HG03060 (cell line): Measurements from ENCODE around the gene BAIAP2L1.

Source experiments
- ATAC-seq: cut with Tn5 transposase; IDR thresholded peaks from one replicate; pipeline ENCODE4 v1.9.1; 2021; ENCODE audit warnings: low read depth, moderate number of reproducible peaks; ENCODE audit not compliant: unreplicated experiment

Gene BAIAP2L1

DNA sequence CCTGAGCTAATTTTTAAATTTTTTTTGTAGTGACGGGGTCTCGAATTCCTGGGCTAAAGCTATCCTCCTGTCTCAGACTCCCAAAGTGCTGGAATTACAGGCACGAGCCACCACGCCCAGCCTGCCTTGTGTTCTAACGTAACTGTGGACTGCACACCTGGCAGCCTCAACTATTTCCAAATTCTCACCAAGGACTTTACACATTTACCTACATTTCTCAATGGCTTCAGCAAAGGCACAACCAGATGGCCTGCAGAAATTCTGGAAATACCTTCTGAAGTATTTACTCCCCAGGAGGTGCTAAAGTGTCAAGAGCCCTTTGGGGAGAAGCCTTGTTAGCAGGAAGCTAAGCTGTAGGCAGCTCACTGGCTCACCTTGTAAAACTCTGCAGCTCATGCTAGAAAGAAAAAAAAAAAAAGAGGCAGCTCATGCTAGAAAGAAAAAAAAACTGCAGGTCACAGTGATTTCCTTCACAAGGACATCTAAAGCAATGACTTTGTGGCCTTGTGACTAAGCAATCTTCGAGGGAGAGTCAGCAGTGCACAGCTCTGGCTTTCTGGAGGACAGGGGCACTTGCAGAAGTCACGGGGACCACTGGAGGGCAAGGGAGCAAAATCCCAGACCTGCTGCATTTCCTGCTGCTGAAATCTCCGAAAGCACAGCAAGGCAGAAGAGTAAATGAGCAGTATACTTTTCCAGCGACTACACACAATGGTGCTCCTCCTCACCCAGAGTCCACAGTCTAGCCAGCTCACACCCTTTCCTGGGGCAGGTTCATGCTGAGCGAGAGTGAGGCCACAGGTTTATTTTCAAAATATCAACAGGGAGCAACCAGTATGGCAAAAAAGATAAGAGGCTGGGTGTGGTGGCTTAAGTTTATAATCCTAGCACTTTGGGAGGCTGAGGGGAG lies 40.4 kb downstream of the BAIAP2L1 start:
- no peak for ATAC-seq

GRCh38 chr7:98359395-98359794 lies 41.5 kb downstream of the BAIAP2L1 start:
- ATAC-seq, result no peak

GRCh38 chr7:98358706-98359105 lies 42.2 kb downstream of the BAIAP2L1 start:
- ATAC-seq, result no peak

DNA sequence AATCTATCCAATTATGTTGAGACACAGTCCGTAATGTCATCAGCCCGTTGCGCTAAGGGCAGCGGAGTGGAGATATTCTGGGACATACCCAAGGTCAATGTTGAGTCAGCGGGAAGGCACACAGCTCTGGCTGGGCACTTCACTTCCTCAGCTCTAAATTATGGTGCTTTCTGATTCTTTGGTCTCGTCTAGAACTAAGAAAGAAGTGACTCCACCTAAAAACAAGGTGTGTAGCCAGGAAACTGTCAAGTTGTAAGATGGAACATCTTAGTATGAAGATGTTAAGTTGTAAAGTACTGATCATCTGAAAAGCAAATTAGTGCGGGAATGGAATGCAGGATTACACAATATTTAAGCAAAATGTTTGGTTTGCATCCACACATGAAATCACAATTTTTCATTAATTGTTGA lies 43.1 kb downstream of the BAIAP2L1 start:
- no peak for ATAC-seq

- ATAC-seq, result no peak
These were observed 45.7 kb downstream of the BAIAP2L1 start for GRCh38 chr7:98355250-98355538.

- no peak for ATAC-seq
These were observed 46.2 kb downstream of the BAIAP2L1 start for GRCh38 chr7:98354511-98355249.

DNA sequence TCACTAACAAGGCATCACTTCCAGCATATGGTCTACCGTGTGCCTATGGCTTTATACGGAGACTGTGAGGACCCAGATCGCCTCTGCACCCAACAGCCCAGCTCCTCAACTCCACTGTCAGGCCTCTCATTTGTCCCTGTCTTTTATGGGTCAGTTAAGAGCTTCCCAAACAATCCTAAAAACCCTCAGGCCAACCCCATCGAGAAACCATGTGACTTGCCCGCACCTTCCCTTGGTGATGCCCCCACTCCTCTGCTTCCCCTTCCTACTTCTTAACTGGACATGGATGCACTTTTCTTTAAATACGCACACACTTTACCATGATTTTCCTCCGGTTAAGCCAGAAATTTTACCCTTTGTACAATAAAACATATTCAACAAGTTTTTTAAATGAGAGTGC lies 46.8 kb downstream of the BAIAP2L1 start:
- ATAC-seq, result no peak

DNA sequence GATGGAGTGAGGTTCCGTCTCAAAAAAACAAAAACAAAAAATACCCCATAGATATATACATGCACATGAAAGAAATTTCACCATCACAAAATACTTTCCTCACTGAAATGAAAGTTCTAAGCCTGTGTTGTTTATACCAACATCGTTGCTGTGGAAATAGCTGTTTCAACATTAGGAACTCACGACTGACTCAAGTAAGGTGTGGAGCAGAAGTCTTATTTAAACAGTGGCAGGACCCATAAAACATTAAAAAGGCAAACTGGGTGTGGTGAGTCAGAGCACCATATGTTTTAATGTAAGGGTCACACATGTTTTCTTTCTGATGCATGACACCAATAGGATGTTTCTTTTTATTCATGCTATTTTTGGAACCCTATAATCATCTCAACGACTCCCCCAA lies 48.3 kb downstream of the BAIAP2L1 start:
- no peak for ATAC-seq

DNA sequence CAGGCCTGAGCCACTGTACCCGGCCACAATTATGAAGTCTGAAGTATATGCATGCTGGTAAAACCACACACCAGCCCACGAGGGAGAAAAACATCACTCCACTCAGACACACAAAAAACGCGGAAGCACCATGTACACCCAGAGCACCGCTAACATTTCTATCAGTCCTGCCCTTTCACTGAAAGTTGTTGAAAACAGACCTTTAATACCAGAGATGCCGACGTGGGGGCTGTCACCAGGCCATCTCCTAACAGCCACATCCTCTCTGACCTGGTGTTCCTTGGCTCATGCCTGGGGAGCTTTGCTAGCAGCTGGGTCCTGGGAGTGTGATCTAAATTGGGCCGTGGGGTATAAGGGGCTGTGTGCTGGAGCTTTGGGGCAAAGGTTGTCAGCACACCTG lies 49.8 kb downstream of the BAIAP2L1 start:
- ATAC-seq, result no peak

GRCh38 chr7:98348726-98349474 lies 52.0 kb downstream of the BAIAP2L1 start:
- no peak for ATAC-seq

GRCh38 chr7:98346515-98347069 lies 54.3 kb downstream of the BAIAP2L1 start:
- ATAC-seq, result no peak

DNA sequence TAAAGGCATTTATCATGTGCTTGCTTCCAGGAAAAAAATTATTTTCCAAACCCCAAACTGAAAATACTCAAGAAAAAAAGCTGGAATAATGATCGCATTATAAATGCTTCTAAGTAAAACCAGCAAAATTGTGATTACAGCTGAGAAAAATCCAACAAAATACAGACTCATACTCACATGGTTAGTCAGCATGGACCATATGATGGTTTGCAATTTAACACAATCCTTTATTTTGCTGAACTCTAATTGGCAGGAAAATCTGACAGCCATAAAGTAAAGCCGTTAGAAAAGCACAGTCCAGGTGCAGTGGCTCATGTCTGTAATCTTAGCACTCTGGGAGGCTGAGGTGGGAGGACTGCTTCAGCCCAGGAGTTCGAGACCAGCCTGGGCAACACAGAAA lies 59.8 kb downstream of the BAIAP2L1 start:
- no peak for ATAC-seq

DNA sequence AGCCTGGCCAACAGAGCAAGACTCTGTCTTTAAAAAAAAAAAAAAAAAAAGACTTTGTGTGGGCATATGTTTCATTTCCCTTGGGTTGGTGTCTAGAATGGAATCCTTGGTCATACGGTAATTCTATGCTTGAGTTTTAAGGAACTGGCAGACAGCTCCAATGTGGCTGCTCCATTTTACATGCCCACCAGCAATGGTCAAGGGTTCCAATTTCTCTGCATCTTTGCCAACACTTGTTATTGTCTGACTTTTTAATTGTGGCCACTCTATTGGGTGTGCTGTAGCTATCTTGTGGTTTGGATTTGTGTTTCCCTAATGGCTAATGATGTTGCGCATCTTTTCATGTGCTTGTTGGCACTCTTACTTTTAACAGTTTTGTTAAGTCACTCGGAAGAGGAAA lies 61.8 kb downstream of the BAIAP2L1 start:
- ATAC-seq, result no peak

GRCh38 chr7:98338441-98338840 lies 62.4 kb downstream of the BAIAP2L1 start:
- ATAC-seq, result no peak

DNA sequence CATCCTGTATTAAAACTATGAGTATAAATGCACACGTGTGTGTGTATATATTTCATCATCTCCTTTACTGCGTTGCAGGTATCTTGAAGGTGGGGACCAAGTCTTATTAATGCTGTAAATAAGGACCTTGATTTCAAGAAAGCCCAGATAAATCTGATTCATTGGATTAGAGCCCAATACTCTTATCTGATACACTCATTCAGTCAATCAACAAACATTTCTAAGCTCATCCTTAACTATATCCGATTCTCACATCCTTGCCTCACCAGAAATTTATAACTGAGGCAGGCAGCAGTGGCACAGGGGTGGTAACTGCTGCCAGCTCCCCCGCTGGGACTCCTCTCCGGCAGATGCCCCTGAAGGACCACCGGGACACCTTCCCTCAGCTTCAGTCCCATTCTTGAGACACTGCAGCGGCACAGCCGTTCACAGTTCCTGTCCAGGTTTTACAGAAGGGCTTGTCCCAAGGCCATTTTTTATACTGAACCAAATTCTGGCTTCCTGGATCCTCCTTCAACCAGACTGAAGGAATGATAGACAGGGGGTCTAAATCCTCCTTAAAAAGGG lies 65.4 kb downstream of the BAIAP2L1 start:
- no peak for ATAC-seq

DNA sequence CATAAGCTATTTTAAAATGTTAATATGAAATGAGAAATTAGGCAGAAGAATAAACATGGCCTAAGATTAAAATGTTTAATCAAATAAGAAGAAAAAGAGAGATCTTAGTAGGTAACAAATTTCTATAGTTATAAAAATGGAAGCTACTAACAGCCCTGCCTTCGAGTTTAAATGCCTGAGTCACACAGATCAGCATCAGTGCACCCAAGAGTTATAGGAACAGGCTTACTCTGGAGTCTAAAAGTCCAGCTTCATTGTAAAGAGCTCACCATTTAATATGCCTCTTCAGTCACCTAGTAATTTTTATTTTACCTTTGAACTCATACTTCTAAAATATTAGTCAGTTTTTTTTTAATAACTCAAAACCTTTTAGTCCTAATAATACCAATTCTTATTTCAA lies 66.8 kb downstream of the BAIAP2L1 start:
- no peak for ATAC-seq

DNA sequence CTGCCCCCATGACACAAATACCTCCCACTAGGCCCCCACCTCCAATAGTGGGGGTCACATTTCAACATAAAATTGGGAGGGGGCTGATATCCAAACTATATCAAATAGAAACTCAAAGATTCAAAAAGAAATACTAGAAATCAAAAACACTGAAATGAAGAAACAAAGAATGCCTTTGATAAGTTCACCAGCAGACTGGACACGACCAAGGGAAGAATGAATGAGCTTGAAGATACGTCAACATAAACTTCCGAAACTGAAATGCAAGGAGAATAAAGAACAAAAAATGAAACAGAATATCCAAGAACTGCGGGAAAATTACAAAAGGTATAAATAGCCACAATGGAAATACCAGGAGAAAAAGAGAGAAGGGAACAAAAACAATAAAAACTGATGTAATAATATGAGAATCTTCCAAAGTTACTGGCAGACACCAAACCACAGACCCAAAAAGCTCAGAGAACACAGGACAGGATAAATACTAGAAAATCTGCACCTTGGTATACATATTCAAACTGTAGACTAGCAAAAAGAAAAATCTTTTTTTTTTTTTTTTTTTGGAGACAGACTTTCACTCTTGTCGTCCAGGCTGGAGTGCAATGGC lies 69.9 kb downstream of the BAIAP2L1 start:
- no peak for ATAC-seq

DNA sequence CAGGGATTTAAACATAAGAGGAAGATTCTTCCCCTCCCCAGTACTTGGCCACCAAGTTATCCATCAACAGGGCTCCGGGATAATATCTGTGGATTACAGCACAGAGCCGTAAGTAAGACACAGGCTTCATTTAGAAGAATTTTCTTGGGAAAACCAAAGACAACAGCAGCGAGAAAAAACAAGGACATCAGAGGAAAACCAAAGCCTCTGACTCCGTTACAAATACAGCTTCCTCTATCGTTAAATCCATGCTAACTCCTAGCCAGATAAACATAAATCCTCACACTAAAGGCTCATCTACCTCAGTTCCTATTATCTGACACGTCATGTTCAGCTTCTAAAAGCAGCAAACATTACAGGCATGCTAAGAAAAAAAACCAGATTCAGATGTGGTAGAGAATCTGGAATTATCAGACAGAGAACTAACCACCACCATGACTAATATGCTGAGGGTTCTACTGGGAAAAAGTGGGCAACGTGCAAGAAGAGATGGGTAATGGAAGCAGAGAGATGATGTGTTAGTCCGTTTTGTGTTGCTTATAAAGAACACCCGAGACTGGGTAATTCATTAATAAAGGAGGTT lies 71.0 kb downstream of the BAIAP2L1 start:
- no peak for ATAC-seq

- ATAC-seq, result no peak
These were observed 71.6 kb downstream of the BAIAP2L1 start for GRCh38 chr7:98329100-98329790.
